ENCODE results near the gene FBXL3.

FBXL3 gene

DNA sequence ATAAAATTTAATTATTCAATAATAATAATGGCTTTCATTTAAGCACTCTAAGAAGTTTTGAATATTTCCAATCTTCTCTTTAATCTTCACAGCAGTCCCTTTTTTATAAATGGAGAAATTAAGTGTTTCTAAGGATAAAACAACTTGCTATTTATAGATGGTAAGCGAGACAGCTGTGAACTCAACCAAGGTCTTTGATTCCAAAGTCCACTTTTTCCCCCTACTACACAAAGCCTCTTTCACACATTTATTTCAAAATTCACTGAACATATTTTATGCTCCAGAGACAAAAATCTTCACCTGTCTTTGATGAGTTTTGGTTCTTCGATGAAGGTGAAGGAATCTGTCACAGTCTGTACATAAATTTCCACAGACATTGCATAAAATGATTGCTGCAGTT, 34.4 kb upstream of the FBXL3 start:
- Histone ChIP-seq H3K36me3 (ENCODE audit: low read depth) (peaks cover 54% of the 10 kb centered on the region), H3K4me3 (ENCODE audit: severe bottlenecking) (no peak overlapping the region), H3K27ac (ENCODE audit: poor library complexity, severe bottlenecking) (no peak overlapping the region), H3K4me1 (ENCODE audit: insufficient read depth, poor library complexity, severe bottlenecking) (no peaks in the 10 kb centered on the region), H3K27me3 (ENCODE audit: insufficient read depth, poor library complexity, severe bottlenecking) (no peaks in the 10 kb centered on the region), H3K9me3 (ENCODE audit: severe bottlenecking) (no peaks in the 10 kb centered on the region)
- no peak for DNase-seq (ENCODE audit: low spot score)
- no peak for ATAC-seq (ENCODE audit: low read depth)
- TF ChIP-seq, protein P1, sequence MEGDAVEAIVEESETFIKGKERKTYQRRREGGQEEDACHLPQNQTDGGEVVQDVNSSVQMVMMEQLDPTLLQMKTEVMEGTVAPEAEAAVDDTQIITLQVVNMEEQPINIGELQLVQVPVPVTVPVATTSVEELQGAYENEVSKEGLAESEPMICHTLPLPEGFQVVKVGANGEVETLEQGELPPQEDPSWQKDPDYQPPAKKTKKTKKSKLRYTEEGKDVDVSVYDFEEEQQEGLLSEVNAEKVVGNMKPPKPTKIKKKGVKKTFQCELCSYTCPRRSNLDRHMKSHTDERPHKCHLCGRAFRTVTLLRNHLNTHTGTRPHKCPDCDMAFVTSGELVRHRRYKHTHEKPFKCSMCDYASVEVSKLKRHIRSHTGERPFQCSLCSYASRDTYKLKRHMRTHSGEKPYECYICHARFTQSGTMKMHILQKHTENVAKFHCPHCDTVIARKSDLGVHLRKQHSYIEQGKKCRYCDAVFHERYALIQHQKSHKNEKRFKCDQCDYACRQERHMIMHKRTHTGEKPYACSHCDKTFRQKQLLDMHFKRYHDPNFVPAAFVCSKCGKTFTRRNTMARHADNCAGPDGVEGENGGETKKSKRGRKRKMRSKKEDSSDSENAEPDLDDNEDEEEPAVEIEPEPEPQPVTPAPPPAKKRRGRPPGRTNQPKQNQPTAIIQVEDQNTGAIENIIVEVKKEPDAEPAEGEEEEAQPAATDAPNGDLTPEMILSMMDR (IDR thresholded peaks at IDR 0.05; ENCODE audit: poor library complexity, severe bottlenecking): no peak

DNA sequence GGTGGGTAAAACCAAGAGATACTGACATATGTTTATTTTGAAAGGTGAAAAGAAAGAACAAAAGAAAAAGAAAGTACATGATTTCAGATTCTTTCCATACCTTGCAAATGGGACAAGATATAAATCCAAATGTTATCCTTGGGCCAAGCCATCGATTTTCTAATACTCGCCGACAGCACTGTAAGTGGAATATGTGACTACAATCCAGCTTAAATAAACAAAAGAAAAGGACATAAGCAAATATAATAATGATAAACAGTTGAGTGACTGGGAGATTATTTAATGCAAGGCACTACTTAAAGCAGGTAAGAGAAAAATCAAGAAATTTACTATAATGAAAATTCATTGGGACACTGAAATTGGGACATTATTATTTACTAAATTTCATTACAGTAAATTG, 29.9 kb upstream of the FBXL3 start:
- TF ChIP-seq, protein P1 (IDR thresholded peaks at IDR 0.05; ENCODE audit: poor library complexity, severe bottlenecking): no peak
- Histone ChIP-seq H3K4me3 (ENCODE audit: severe bottlenecking) (no peak overlapping the region), H3K36me3 (ENCODE audit: low read depth) (peaks cover 60% of the 10 kb centered on the region), H3K27me3 (ENCODE audit: insufficient read depth, poor library complexity, severe bottlenecking) (no peaks in the 10 kb centered on the region), H3K27ac (ENCODE audit: poor library complexity, severe bottlenecking) (no peak overlapping the region), H3K4me1 (ENCODE audit: insufficient read depth, poor library complexity, severe bottlenecking) (no peaks in the 10 kb centered on the region), H3K9me3 (ENCODE audit: severe bottlenecking) (no peaks in the 10 kb centered on the region)
- ATAC-seq (ENCODE audit: low read depth): no peak
- DNase-seq (ENCODE audit: low spot score): no peak

DNA sequence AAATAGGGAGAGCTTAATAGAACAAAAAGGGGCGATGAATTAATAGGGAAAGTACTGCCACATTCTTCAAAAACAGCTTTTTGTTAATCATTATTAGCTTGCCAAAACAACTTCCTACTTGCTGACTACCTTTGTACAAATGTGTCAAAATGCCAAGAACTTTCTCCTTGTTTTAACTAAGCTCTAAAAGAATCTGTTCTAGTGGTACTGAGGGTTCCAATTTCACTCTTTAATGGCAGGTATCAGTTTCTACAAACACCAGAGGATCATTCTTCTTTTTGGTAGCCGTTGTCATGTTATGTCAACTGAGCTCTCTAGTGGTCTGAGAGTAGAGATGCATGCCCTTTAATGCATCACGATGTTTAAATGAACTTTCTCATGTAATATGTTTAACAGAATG, 29.4 kb upstream of the FBXL3 start:
- Histone ChIP-seq H3K4me1 (ENCODE audit: insufficient read depth, poor library complexity, severe bottlenecking) (no peaks in the 10 kb centered on the region), H3K27me3 (ENCODE audit: insufficient read depth, poor library complexity, severe bottlenecking) (no peaks in the 10 kb centered on the region), H3K9me3 (ENCODE audit: severe bottlenecking) (no peaks in the 10 kb centered on the region), H3K4me3 (ENCODE audit: severe bottlenecking) (no peak overlapping the region), H3K36me3 (ENCODE audit: low read depth) (peaks cover 60% of the 10 kb centered on the region), H3K27ac (ENCODE audit: poor library complexity, severe bottlenecking) (no peak overlapping the region)
- TF ChIP-seq, protein P1 (IDR thresholded peaks at IDR 0.05; ENCODE audit: poor library complexity, severe bottlenecking): no peak
- ATAC-seq (ENCODE audit: low read depth) (no peak), DNase-seq (ENCODE audit: low spot score) (no peak)

DNA sequence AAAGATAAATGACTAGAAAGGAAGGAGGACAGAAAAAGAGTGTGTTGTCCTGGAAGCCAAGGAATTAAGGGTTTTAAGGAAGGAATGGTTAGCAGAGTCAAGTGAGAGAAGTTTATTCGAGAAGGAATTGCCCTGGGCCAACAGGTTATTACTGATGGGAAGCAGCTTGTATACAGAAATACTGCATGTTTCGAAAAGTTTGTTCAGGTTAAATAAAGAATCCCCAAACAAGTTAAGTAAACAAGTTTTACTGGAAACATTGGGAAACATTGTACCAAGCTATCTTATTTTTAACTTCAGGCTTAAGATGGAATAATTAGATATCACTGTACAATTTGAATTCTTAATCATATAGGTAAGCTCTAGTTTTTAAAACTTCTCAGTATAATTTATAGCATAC, 28.2 kb upstream of the FBXL3 start:
- no peak for ATAC-seq (ENCODE audit: low read depth)
- no peak overlapping the region for H3K27ac ChIP-seq (ENCODE audit: poor library complexity, severe bottlenecking)
- no peaks in the 10 kb centered on the region for H3K9me3 ChIP-seq (ENCODE audit: severe bottlenecking)
- no peak for DNase-seq (ENCODE audit: low spot score)
- no peaks in the 10 kb centered on the region for H3K4me1 ChIP-seq (ENCODE audit: insufficient read depth, poor library complexity, severe bottlenecking)
- H3K4me3 ChIP-seq (ENCODE audit: severe bottlenecking): no peak overlapping the region
- TF ChIP-seq, protein P1 (IDR thresholded peaks at IDR 0.05; ENCODE audit: poor library complexity, severe bottlenecking): no peak
- no peaks in the 10 kb centered on the region for H3K27me3 ChIP-seq (ENCODE audit: insufficient read depth, poor library complexity, severe bottlenecking)
- H3K36me3 ChIP-seq (ENCODE audit: low read depth): peaks cover 62% of the 10 kb centered on the region

DNA sequence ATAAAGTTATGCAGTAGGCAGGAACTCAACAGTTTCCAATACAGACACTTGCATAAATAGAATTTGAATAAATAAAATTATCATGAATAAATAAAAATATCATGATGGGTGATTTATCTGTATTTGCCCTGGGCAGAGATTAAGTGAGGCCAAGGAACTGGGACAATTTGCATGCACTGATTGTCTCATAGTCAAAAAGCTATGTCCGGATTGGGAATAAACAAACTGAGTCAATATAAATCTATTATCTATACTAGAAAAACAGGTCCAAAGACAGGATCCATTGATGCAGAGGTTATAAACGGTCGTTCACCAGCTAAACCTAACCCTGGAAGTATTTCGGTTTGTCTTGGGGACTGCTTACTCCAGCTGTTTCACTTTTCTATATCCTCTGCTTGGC, 26.2 kb upstream of the FBXL3 start:
- TF ChIP-seq, protein P1 (IDR thresholded peaks at IDR 0.05; ENCODE audit: poor library complexity, severe bottlenecking): no peak
- no peak overlapping the region for H3K27ac ChIP-seq (ENCODE audit: poor library complexity, severe bottlenecking)
- peaks cover 60% of the 10 kb centered on the region for H3K36me3 ChIP-seq (ENCODE audit: low read depth)

More for the DNA sequence above, 26.2 kb upstream of the FBXL3 start:
- no peak overlapping the region for H3K4me3 ChIP-seq (ENCODE audit: severe bottlenecking)
- H3K9me3 ChIP-seq (ENCODE audit: severe bottlenecking): no peaks in the 10 kb centered on the region
- ATAC-seq (ENCODE audit: low read depth) (no peak), DNase-seq (ENCODE audit: low spot score) (no peak)
- no peaks in the 10 kb centered on the region for H3K27me3 ChIP-seq (ENCODE audit: insufficient read depth, poor library complexity, severe bottlenecking)
- no peaks in the 10 kb centered on the region for H3K4me1 ChIP-seq (ENCODE audit: insufficient read depth, poor library complexity, severe bottlenecking)
